OCI-LY1 (cell line): Measurements from ENCODE around the gene GBF1.
"Not testable (repeated sequence)": the region's sequence is repeated elsewhere in the genome, so short reads cannot be mapped to it uniquely, and the experiment has no call there.

ENCODE experiments used
- H2AFZ ChIP-seq: fragments of 200-600 bp; sonication (generic), shearing (Covaris generic); 2 replicates; pipeline ENCODE4 v1.6.0; 2014; ENCODE audit warnings: antibody characterized with exemption, mild to moderate bottlenecking, low read length
- H3F3A ChIP-seq: fragments of 200-600 bp; sonication (generic), shearing (Covaris generic); 2 replicates; pipeline ENCODE4 v1.6.0; 2014; ENCODE audit warnings: mild to moderate bottlenecking, antibody characterized with exemption, low read length, moderate library complexity; ENCODE audit not compliant: insufficient read depth
- H3K27ac ChIP-seq: fragments of 200-600 bp; sonication (generic); 2 replicates; pipeline ENCODE4 v1.5.1; 2014; ENCODE audit warnings: low read length, mixed run types, mild to moderate bottlenecking, low read depth; ENCODE audit not compliant: poor library complexity, severe bottlenecking
- H3K27me3 ChIP-seq: fragments of 200-600 bp; sonication (generic); 2 replicates; pipeline ENCODE4 v1.6.0; 2014; ENCODE audit warnings: antibody characterized with exemption, mild to moderate bottlenecking, low read length, moderate library complexity; ENCODE audit not compliant: insufficient read depth
- H3K36me3 ChIP-seq: fragments of 200-600 bp; sonication (generic); 2 replicates; pipeline ENCODE4 v1.6.1; 2014; ENCODE audit warnings: mild to moderate bottlenecking, antibody characterized with exemption, low read length, moderate library complexity, mixed read lengths; ENCODE audit not compliant: insufficient read depth
- H3K4me1 ChIP-seq: fragments of 200-600 bp; sonication (generic); 2 replicates; pipeline ENCODE4 v1.5.1; 2014; ENCODE audit warnings: mild to moderate bottlenecking, low read length, moderate library complexity; ENCODE audit not compliant: insufficient read depth, severe bottlenecking
- H3K4me2 ChIP-seq: fragments of 200-600 bp; sonication (generic), shearing (Covaris generic); 2 replicates; pipeline ENCODE4 v1.6.1; 2014; ENCODE audit warnings: low read length
- H3K4me3 ChIP-seq: fragments of 200-600 bp; sonication (generic); 2 replicates; pipeline ENCODE4 v1.5.1; 2014; ENCODE audit warnings: low read length, low read depth, mild to moderate bottlenecking, mixed read lengths; ENCODE audit not compliant: poor library complexity, severe bottlenecking
- H3K79me2 ChIP-seq: fragments of 200-600 bp; shearing (Covaris generic); 2 replicates; pipeline ENCODE4 v1.6.1; 2016; ENCODE audit warnings: mixed run types, low read length, mixed read lengths; ENCODE audit not compliant: insufficient read depth
- H3K9ac ChIP-seq: fragments of 200-600 bp; sonication (generic), shearing (Covaris generic); 2 replicates; pipeline ENCODE4 v1.6.1; 2014; ENCODE audit warnings: mild to moderate bottlenecking, low read length, mixed read lengths
- H3K9me2 ChIP-seq: fragments of 200-600 bp; sonication (generic), shearing (Covaris generic); 2 replicates; pipeline ENCODE4 v1.6.1; 2014; ENCODE audit warnings: low read depth, mild to moderate bottlenecking, low read length, mixed read lengths
- H3K9me3 ChIP-seq: fragments of 200-600 bp; shearing (Covaris generic); 2 replicates; pipeline ENCODE4 v1.6.1; 2014; ENCODE audit warnings: low read length, mixed read lengths
- H4K20me1 ChIP-seq: fragments of 200-600 bp; sonication (generic), shearing (Covaris generic); 2 replicates; pipeline ENCODE4 v1.6.0; 2016; ENCODE audit warnings: mild to moderate bottlenecking, low read length; ENCODE audit not compliant: insufficient read depth
- EZH2 ChIP-seq: fragments of 200-600 bp; sonication (generic), shearing (Covaris generic); IDR thresholded peaks from 2 replicates; pipeline ENCODE4 v1.8.0; 2017; ENCODE audit warnings: borderline replicate concordance, mixed run types, mild to moderate bottlenecking, antibody characterized with exemption, low read length, moderate library complexity, mixed read lengths
- TF ChIP-seq, protein P1 (sequence below): fragments of 200-600 bp; sonication (generic), shearing (Covaris generic); IDR thresholded peaks from 2 replicates; pipeline ENCODE4 v1.5.1; 2017; ENCODE audit warnings: mild to moderate bottlenecking, antibody characterized with exemption, low read length, moderate library complexity, mixed read lengths

The GBF1 gene

DNA sequence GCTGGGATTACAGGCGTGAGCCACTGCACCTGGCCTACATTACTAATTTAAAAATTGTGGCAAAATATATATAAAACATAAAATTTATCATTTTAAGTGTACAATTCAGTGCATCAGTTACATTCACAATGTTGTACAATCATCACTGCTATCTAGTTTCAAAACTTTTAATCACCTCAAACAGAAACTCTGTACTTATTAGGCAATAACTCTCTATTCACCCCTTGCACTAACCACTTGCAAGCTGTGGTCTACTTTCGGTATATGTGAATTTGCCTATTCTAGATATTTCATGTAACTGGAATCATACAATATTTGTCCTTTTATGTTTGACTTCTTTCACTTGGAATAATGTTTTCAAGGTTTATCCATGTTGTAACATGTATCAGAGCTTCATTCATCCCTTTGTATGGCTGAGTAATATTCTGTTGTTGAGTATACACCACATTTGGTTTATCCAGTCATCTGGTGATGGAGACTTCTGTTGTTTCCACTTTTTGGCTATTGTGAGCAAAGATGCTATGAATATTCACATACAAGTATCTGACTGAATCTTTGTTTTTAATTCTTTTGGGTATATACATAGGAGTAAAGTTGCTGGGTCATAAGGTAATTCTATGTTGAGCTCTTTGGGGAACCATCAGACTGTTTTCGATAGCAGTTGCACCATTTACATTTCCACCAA lies 33.6 kb upstream of the GBF1 start:
- Histone ChIP-seq H4K20me1 (no peaks in the 10 kb centered on the region), H3K9ac (no peak overlapping the region), H3K4me2 (no peak overlapping the region), H3K27ac (no peak overlapping the region), H3K9me2 (no peaks in the 10 kb centered on the region), H3K27me3 (no peaks in the 10 kb centered on the region), H2AFZ (no peak overlapping the region), H3K4me1 (no peaks in the 10 kb centered on the region), H3F3A (no peaks in the 10 kb centered on the region), H3K9me3 (no peaks in the 10 kb centered on the region), H3K79me2 (no peaks in the 10 kb centered on the region), H3K36me3 (no peaks in the 10 kb centered on the region), H3K4me3 (no peak overlapping the region)
- TF ChIP-seq EZH2 = no peak
- TF ChIP-seq, protein P1, sequence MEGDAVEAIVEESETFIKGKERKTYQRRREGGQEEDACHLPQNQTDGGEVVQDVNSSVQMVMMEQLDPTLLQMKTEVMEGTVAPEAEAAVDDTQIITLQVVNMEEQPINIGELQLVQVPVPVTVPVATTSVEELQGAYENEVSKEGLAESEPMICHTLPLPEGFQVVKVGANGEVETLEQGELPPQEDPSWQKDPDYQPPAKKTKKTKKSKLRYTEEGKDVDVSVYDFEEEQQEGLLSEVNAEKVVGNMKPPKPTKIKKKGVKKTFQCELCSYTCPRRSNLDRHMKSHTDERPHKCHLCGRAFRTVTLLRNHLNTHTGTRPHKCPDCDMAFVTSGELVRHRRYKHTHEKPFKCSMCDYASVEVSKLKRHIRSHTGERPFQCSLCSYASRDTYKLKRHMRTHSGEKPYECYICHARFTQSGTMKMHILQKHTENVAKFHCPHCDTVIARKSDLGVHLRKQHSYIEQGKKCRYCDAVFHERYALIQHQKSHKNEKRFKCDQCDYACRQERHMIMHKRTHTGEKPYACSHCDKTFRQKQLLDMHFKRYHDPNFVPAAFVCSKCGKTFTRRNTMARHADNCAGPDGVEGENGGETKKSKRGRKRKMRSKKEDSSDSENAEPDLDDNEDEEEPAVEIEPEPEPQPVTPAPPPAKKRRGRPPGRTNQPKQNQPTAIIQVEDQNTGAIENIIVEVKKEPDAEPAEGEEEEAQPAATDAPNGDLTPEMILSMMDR = no peak

DNA sequence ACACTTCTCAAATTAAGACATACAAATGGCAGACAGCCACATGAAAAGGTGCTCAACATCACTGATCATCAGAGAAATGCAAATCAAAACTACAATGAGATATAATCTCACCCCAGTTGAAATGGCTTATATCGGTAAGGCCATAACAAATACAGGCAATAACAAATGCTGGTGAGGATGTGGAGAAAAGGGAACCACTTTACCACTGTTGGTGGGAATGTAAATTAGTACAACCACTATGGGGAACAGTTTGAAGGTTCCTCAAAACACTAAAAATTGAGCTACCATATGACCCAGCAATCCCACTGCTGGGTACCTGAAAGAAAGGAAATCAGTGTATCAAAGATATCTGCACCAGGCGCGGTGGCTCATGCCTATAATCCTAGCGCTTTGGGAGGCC lies 31.7 kb upstream of the GBF1 start:
- H2AFZ ChIP-seq, H3K4me2 ChIP-seq, H3K9me3 ChIP-seq, H3K27ac ChIP-seq, H3K36me3 ChIP-seq, H3K79me2 ChIP-seq, H3K27me3 ChIP-seq, H4K20me1 ChIP-seq, H3K4me1 ChIP-seq, H3K4me3 ChIP-seq, H3K9ac ChIP-seq, H3F3A ChIP-seq, H3K9me2 ChIP-seq: not testable (repeated sequence)

DNA sequence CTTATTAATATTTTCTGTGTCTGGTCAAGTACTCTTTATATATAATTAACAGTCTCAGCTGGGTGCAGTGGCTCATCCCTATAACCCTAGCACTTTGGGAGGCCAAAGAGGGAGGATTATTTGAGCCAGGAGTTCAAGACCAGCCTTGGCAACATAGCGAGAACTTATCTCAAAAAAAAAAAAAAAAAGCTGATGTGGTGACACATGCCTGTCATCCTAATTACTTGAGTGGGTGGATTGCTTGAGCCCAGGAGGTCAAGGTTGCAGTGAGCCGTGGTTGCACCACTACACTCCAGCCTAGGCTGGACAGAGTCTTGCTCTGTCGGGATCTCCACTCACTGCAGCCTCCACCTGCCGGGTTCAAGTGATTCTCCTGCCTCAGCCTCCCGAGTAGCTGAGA lies 26.0 kb upstream of the GBF1 start:
- Histone ChIP-seq H3K4me2 (no peak overlapping the region), H3K9me2 (no peaks in the 10 kb centered on the region), H3K36me3 (no peaks in the 10 kb centered on the region), H3K9me3 (no peaks in the 10 kb centered on the region), H3K9ac (no peak overlapping the region), H2AFZ (no peak overlapping the region), H3K27me3 (no peaks in the 10 kb centered on the region), H3K4me1 (no peaks in the 10 kb centered on the region), H3K79me2 (no peaks in the 10 kb centered on the region), H3F3A (no peaks in the 10 kb centered on the region), H3K27ac (no peak overlapping the region), H4K20me1 (no peaks in the 10 kb centered on the region), H3K4me3 (no peak overlapping the region)
- TF ChIP-seq, protein P1 = no peak
- TF ChIP-seq EZH2 = no peak

DNA sequence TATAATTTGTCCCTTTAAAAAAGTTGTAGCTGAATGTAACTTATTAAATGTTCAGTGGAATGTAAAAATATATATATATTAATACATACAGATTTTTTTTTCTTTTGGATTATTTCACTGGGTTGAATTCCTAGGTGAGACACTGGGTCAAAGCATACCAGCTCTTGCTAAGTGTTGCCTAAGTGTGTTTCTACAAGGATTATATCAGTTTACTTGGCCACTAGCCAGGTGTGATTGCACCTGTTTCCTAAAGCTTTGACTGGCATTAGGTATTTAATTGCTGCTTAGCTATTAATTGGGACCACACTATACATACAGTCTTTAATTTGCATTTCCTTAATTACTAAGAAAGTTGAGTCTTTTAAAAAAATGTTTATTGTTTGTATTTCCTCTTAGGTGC lies 24.7 kb upstream of the GBF1 start:
- Histone ChIP-seq H3K79me2 (no peaks in the 10 kb centered on the region), H3K27ac (no peak overlapping the region), H3K36me3 (no peaks in the 10 kb centered on the region), H3F3A (no peaks in the 10 kb centered on the region), H3K4me3 (no peak overlapping the region), H3K27me3 (no peaks in the 10 kb centered on the region), H3K4me2 (no peak overlapping the region), H3K9me3 (no peaks in the 10 kb centered on the region), H2AFZ (no peak overlapping the region), H3K9ac (no peak overlapping the region), H4K20me1 (no peaks in the 10 kb centered on the region), H3K9me2 (no peaks in the 10 kb centered on the region), H3K4me1 (no peaks in the 10 kb centered on the region)
- TF ChIP-seq EZH2 = no peak
- TF ChIP-seq, protein P1 = no peak
